K562 (cell line): ENCODE measurements around the gene ZNRF1. TPM values are rescaled to one million over a fixed set of nuclear protein-coding genes. Genes with fewer than 3 reads are reported as not detected.
A peak's percentile ranks its signal among the peaks of the same experiment; 100 is the strongest.

Experiments
- ATAC-seq: fragments of 200-7000 bp; cut with Tn5 transposase; 3 replicates; pipeline ENCODE4 v1.9.1; 2020; ENCODE audit warnings: moderate library complexity
- BruUV-seq: library from RNA; stranded (reverse); fragments of 400-500 nt; replicated peaks from 2 replicates; lab custom pipeline; 2021; lab: Mats Ljungman, UMichigan
- CTCF ChIA-PET: fragments of 300-600 bp; formaldehyde crosslinking; extraction: SDS; loops from one replicate; lab custom pipeline; 2021; ENCODE audit warnings: low intra/inter-chr PET ratio; lab: Yijun Ruan, JAX
- POLR2A ChIA-PET: fragments of 300-600, 350-650 bp; sonication (Branson Sonifier 250); formaldehyde crosslinking; extraction: SDS; loops from one replicate; lab custom pipeline; 2021; ENCODE audit warnings: antibody characterized with exemption, inconsistent platforms; lab: Yijun Ruan, JAX
- DNase-seq, 4 experiments: peaks; one replicate each; pipeline versions ENCODE4 v3.0.0 to v3.0.0-alpha.2; 2011 to 2018; ENCODE audit warnings: low spot score in 3 of 4, mixed read lengths in 3 of 4; ENCODE audit errors: extremely low read depth in 1 of 4
- FAIRE-seq: peaks from 2 replicates; lab custom pipeline; 2011; peaks lifted over from hg19 to GRCh38; lab: Jason Lieb, UNC
- H2AFZ ChIP-seq: 2 replicates; pipeline ENCODE4 v1.6.0; 2011; ENCODE audit warnings: low read depth, low read length, control low read depth, inconsistent platforms
- H3K27ac ChIP-seq: fragments of 200-600 bp; 3 replicates; pipeline ENCODE4 v1.8.0; 2011; ENCODE audit warnings: low read depth, mild to moderate bottlenecking, control low read depth, inconsistent platforms, low read length, moderate library complexity, mixed read lengths; ENCODE audit errors: extremely low read depth
- H3K27me3 ChIP-seq, 2 experiments: fragments of 300-600 bp in 1 of 2; 2 replicates in 1 of 2; 3 replicates in 1 of 2; pipeline versions ENCODE4 v1.6.0 to v1.8.0; 2011; ENCODE audit warnings: inconsistent platforms in 2 of 2, low read length in 2 of 2, mild to moderate bottlenecking in 1 of 2, mixed read lengths in 1 of 2, moderate library complexity in 1 of 2; ENCODE audit not compliant: control insufficient read depth in 2 of 2, insufficient read depth in 2 of 2
- H3K36me3 ChIP-seq: fragments of 300-600 bp; 3 replicates; pipeline ENCODE4 v1.8.0; 2011; ENCODE audit warnings: mild to moderate bottlenecking, low read length, inconsistent platforms; ENCODE audit not compliant: control insufficient read depth, insufficient read depth
- H3K4me1 ChIP-seq, 2 experiments: fragments of 200-600 bp in 1 of 2; replicated peaks in 1 of 2; 2 replicates in 1 of 2; 3 replicates in 1 of 2; pipeline versions ENCODE4 v1.5.1 to v1.8.0; 2011; ENCODE audit warnings: inconsistent platforms in 2 of 2, low read length in 2 of 2, mild to moderate bottlenecking in 1 of 2, mixed read lengths in 1 of 2, moderate library complexity in 1 of 2; ENCODE audit not compliant: control insufficient read depth in 2 of 2, insufficient read depth in 2 of 2
- H3K4me2 ChIP-seq: 2 replicates; pipeline ENCODE4 v1.6.1; 2011; ENCODE audit warnings: low read length, control low read depth, inconsistent platforms, mixed read lengths; ENCODE audit not compliant: insufficient read depth
- H3K4me3 ChIP-seq: fragments of 200-600 bp; sonication (generic), shearing (Covaris generic); 2 replicates; pipeline ENCODE4 v1.5.1; 2016; ENCODE audit warnings: control low read depth, inconsistent platforms
- H3K79me2 ChIP-seq: fragments of 200-600 bp; 3 replicates; pipeline ENCODE4 v1.8.0; 2011; ENCODE audit warnings: low read length, inconsistent platforms; ENCODE audit not compliant: control insufficient read depth, insufficient read depth
- H3K9ac ChIP-seq, 2 experiments: 2 replicates each; pipeline versions ENCODE4 v1.6.0 to v1.6.1; 2011; ENCODE audit warnings: low read depth in 2 of 2, low read length in 2 of 2, control low read depth in 1 of 2, inconsistent platforms in 1 of 2, mild to moderate bottlenecking in 1 of 2, mixed read lengths in 1 of 2; ENCODE audit not compliant: insufficient read depth in 1 of 2
- H3K9me1 ChIP-seq: one replicate; pipeline ENCODE4 v1.6.0; 2011; ENCODE audit warnings: inconsistent platforms, mild to moderate bottlenecking, low read length, moderate library complexity; ENCODE audit not compliant: control insufficient read depth, insufficient read depth
- H3K9me3 ChIP-seq: replicated peaks from 2 replicates; pipeline ENCODE4 v1.5.1; 2011; ENCODE audit warnings: low read depth, low read length, inconsistent platforms; ENCODE audit not compliant: control insufficient read depth, insufficient read depth
- H4K20me1 ChIP-seq: replicated peaks from 2 replicates; pipeline ENCODE4 v1.6.1; 2011; ENCODE audit warnings: low read length, inconsistent platforms, mixed read lengths; ENCODE audit not compliant: control insufficient read depth, insufficient read depth
- CBFA2T3 ChIP-seq: fragments of 450-650 bp; IDR thresholded peaks from 2 replicates; pipeline ENCODE4 v1.6.1; 2017
- DACH1 ChIP-seq: fragments of 450-650 bp; IDR thresholded peaks from 2 replicates; pipeline ENCODE4 v1.6.1; 2018; ENCODE audit not compliant: partially characterized antibody
- DPF2 ChIP-seq: fragments of 450-650 bp; IDR thresholded peaks from 2 replicates; pipeline ENCODE4 v1.6.1; 2016
- EGR1 ChIP-seq: fragments of 450-650 bp; conservative IDR thresholded peaks from 2 replicates; pipeline ENCODE4 v1.6.1; 2017; ENCODE audit warnings: mild to moderate bottlenecking
- GABPB1 ChIP-seq: sonication (generic); formaldehyde crosslinking; IDR thresholded peaks from 2 replicates; pipeline ENCODE4 v1.8.0; 2022; ENCODE audit warnings: mild to moderate bottlenecking, missing genetic modification reagents
- JUN ChIP-seq, 2 experiments: sonication (generic) in 1 of 2; formaldehyde crosslinking in 1 of 2; IDR thresholded peaks; 2 replicates each; pipeline versions ENCODE4 v1.6.1 to v1.8.0; 2012 to 2022; ENCODE audit warnings: borderline replicate concordance in 2 of 2, mild to moderate bottlenecking in 2 of 2, improper control_type of control experiment in 1 of 2, low read depth in 1 of 2, low read length in 1 of 2, missing genetic modification reagents in 1 of 2
- NCOA6 ChIP-seq: fragments of 450-650 bp; IDR thresholded peaks from 2 replicates; pipeline ENCODE4 v1.6.1; 2017; ENCODE audit warnings: mild to moderate bottlenecking
- NFIC ChIP-seq: fragments of 450-650 bp; IDR thresholded peaks from 2 replicates; pipeline ENCODE4 v1.6.1; 2017; ENCODE audit warnings: mild to moderate bottlenecking, inconsistent platforms
- NR2F6 ChIP-seq: fragments of 450-650 bp; formaldehyde crosslinking; IDR thresholded peaks from 2 replicates; pipeline ENCODE4 v1.4.0; 2020; ENCODE audit warnings: mild to moderate bottlenecking
- SIN3A ChIP-seq, 2 experiments: fragments of 150-350 bp in 1 of 2; IDR thresholded peaks; 2 replicates each; pipeline ENCODE4 v1.6.1; 2011 to 2016; ENCODE audit warnings: borderline replicate concordance in 2 of 2, low read depth in 2 of 2, low read length in 2 of 2, mild to moderate bottlenecking in 2 of 2, moderate library complexity in 2 of 2; ENCODE audit not compliant: control insufficient read depth in 1 of 2
- SMARCA4 ChIP-seq: fragments of 450-650 bp; IDR thresholded peaks from 2 replicates; pipeline ENCODE4 v1.6.1; 2016
- SMARCC2 ChIP-seq: fragments of 450-650 bp; IDR thresholded peaks from 2 replicates; pipeline ENCODE4 v1.6.1; 2017; ENCODE audit warnings: antibody characterized with exemption, moderate library complexity, mild to moderate bottlenecking, low read depth
- SMARCE1 ChIP-seq: fragments of 450-650 bp; IDR thresholded peaks from 2 replicates; pipeline ENCODE4 v1.7.1; 2016; ENCODE audit warnings: mild to moderate bottlenecking
- TAF7 ChIP-seq: fragments of 450-650 bp; IDR thresholded peaks from 2 replicates; pipeline ENCODE4 v1.6.1; 2016; ENCODE audit warnings: missing genetic modification characterization, missing compliant biosample characterization
- TRIM24 ChIP-seq, 2 experiments: fragments of 450-650 bp; IDR thresholded peaks; 2 replicates each; pipeline ENCODE4 v1.6.1; 2016
- ZBTB11 ChIP-seq, 3 experiments: fragments of 200-800 bp in 1 of 3; fragments of 250-450 bp in 1 of 3; fragments of 450-650 bp in 1 of 3; sonication (Bioruptor Pico) in 1 of 3; sonication (Bioruptor generic) in 1 of 3; formaldehyde crosslinking in 1 of 3; IDR thresholded peaks; 2 replicates each; pipeline versions ENCODE4 v1.6.1 to v1.8.0; 2016 to 2022; ENCODE audit warnings: mild to moderate bottlenecking in 2 of 3, missing genetic modification characterization in 2 of 3, missing compliant biosample characterization in 1 of 3, moderate library complexity in 1 of 3
- ZFX ChIP-seq: sonication (generic); formaldehyde crosslinking; IDR thresholded peaks from 2 replicates; pipeline ENCODE4 v1.8.0; 2022; ENCODE audit warnings: mild to moderate bottlenecking, missing genetic modification reagents, moderate library complexity
- ZNF12 ChIP-seq: sonication (generic); formaldehyde crosslinking; IDR thresholded peaks from 2 replicates; pipeline ENCODE4 v1.4.0; 2020; ENCODE audit warnings: mild to moderate bottlenecking, missing genetic modification reagents
- ZNF263 ChIP-seq: sonication (generic); formaldehyde crosslinking; IDR thresholded peaks from 2 replicates; pipeline ENCODE4 v1.8.0; 2022; ENCODE audit warnings: mild to moderate bottlenecking, missing genetic modification reagents, borderline replicate concordance
- ZNF561 ChIP-seq: fragments of 450-650 bp; formaldehyde crosslinking; conservative IDR thresholded peaks from 2 replicates; pipeline ENCODE4 v1.4.0; 2020; ENCODE audit warnings: mild to moderate bottlenecking, moderate library complexity
- whole genome bisulfite sequencing: fragments of 100-300 bp; shearing (Covaris generic); methylation state at CpG from one replicate; pipeline ENCODE4 v1.1.6; 2016; ENCODE audit warnings: low coverage, mixed read lengths; ENCODE audit not compliant: insufficient coverage; ENCODE audit errors: missing lambda C conversion rate; 5-methylcytosine and 5-hydroxymethylcytosine counted together
- in situ Hi-C: fragments of 300-500 bp; cut with MboI; formaldehyde crosslinking; loops from 4 replicates; pipeline ENCODE4 v1.15.0; 2018; ENCODE audit warnings: inconsistent platforms, mixed read lengths
- intact Hi-C: fragments of 100-400 bp; cut with micrococcal nuclease; formaldehyde crosslinking; loops from 2 replicates; pipeline ENCODE4 v1.14.2; 2022
- polyA plus RNA-seq, 8 experiments: library from polyadenylated mRNA; depleted of rRNA in 4 of 8; stranded (reverse) in 5 of 8; unstranded in 3 of 8; fragments of >200 nt; fragmentation: Nextera tagmentation in 2 of 8; fragmentation: Illumina TruSeq in 1 of 8; extraction: Ambion mirVana in 2 of 8; extraction: Trizol in 1 of 8; gene quantifications; 2 replicates each; pipeline versions ENCODE4 v1.2.1 to v1.2.3, GENCODE V29; 2011 to 2014; ENCODE audit warnings: inconsistent platforms in 1 of 8, missing spikeins in 1 of 8
- total RNA-seq, 7 experiments: library from RNA; depleted of rRNA in 6 of 7; stranded (reverse); fragments of >200 nt in 6 of 7; fragmentation: Illumina TruSeq in 2 of 7; extraction: Trizol in 2 of 7; gene quantifications; 2 replicates each; pipeline versions ENCODE4 v1.2.1 to v1.2.3, GENCODE V29; 2011 to 2021; ENCODE audit warnings: low replicate concordance in 1 of 7

The ZNRF1 gene
- total and polyA plus RNA-seq, 9 of the 15 experiments (the other 6 are each of a cell fraction or from before 2014, with no cell fraction given), result 9.5 to 37.7 (median 20.0) TPM

GRCh38 chr16:75048054-75048453 is 49.2 kb downstream of the ZNRF1 start (continued):
- TF ChIP-seq ZNF561, result no peak
- peak; percentile 60 for TF ChIP-seq DPF2
- TF ChIP-seq SMARCE1, result peak; percentile 81
- TF ChIP-seq ZFX (CRISPR knock-in tag), result peak; percentile 39; the same call in 1 of the 2 replicates
- TF ChIP-seq ZNF263 (CRISPR knock-in tag), result 0 out of 2 replicates have a peak, but pooled peaks have one; percentile 14
- TF ChIP-seq CBFA2T3, result peak; percentile 57
- peak; percentile 67; the same call in 1 of the 2 replicates for TF ChIP-seq JUN (IDR thresholded peaks at IDR 0.05; ENCODE audit: borderline replicate concordance, low read depth, low read length)
- TF ChIP-seq JUN (CRISPR knock-in tag; IDR thresholded peaks at IDR 0.05; ENCODE audit: borderline replicate concordance), result no peak
- 0 out of 2 replicates have a peak, but pooled peaks have one; percentile 32 for TF ChIP-seq SMARCC2
- TF ChIP-seq GABPB1 (CRISPR knock-in tag), result no peak
- peak; percentile 64 for TF ChIP-seq SMARCA4
- TF ChIP-seq, all 486 proteins: peak for 17

- DNase-seq (no peak), FAIRE-seq (no peak), ATAC-seq (no peak)
- in situ Hi-C loops (no loop called here), intact Hi-C loops (no loop called here)
- no peaks in the 10 kb centered on the region for H3K27me3 ChIP-seq
- H4K20me1 ChIP-seq, result no peaks in the 10 kb centered on the region
- peaks cover 84% of the 10 kb centered on the region for H3K79me2 ChIP-seq
- peak overlapping the region; percentile 20; the same call in 2 of the 3 replicates for H3K27ac ChIP-seq
- no peaks in the 10 kb centered on the region for H3K36me3 ChIP-seq
- 68% methylated on average over 8 of the region's 8 CpGs for WGBS
- H3K9me3 ChIP-seq, result 0 out of 2 replicates have a peak, but pooled peaks cover 5% of the 10 kb centered on the region
- H3K9ac ChIP-seq, result no peak overlapping the region
- H3K9me1 ChIP-seq, result no peaks in the 10 kb centered on the region
- CTCF ChIA-PET, result no interaction called here
- no peak overlapping the region for H3K4me3 ChIP-seq
- POLR2A ChIA-PET, result interaction anchor here (1.3 kb wide), 1 partner anchor 63 kb away, joined by 3 read pairs; no protein-coding TSS in a partner anchor
- peaks cover 23 to 49% of the 10 kb centered on the region in 2 experiments for H3K4me1 ChIP-seq
- no TSS peak for BruUV-seq
- no peak overlapping the region for H2AFZ ChIP-seq
- H3K4me2 ChIP-seq, result peak overlapping the region; percentile 6; the same call in 1 of the 2 replicates
- TF ChIP-seq TAF7, result no peak
- no peak for TF ChIP-seq ZNF12
- no peak for TF ChIP-seq TRIM24 (IDR thresholded peaks at IDR 0.05)
- no peak for TF ChIP-seq NCOA6
- TF ChIP-seq NFIC, result no peak
- TF ChIP-seq SIN3A (IDR thresholded peaks at IDR 0.05; ENCODE audit: borderline replicate concordance in 2 of 2, control insufficient read depth in 1 of 2, low read depth in 2 of 2, low read length in 2 of 2), result no peak
- no peak for TF ChIP-seq DACH1
- no peak for TF ChIP-seq EGR1
- no peak for TF ChIP-seq ZFX (CRISPR knock-in tag)
- TF ChIP-seq ZBTB11 (CRISPR knock-in tag; IDR thresholded peaks at IDR 0.05), result no peak
- TF ChIP-seq NR2F6 (CRISPR knock-in tag), result no peak
Observed at GRCh38 chr16:75048530-75048929, 49.7 kb downstream of the ZNRF1 start.
